SK-N-SH (cell line): ENCODE results near the gene FXYD5. TPM values are rescaled to one million over a fixed set of nuclear protein-coding genes. Genes with fewer than 3 reads are reported as not detected.
A peak's percentile ranks its signal among the peaks of the same experiment; 100 is the strongest.

ENCODE experiments used
- CTCF ChIA-PET: fragments of 300-600, 350-600 bp; formaldehyde crosslinking; extraction: SDS; loops from one replicate; lab custom pipeline; 2021; lab: Yijun Ruan, JAX
- POLR2A ChIA-PET: fragments of 350-600 bp; sonication (Branson Sonifier 250); formaldehyde crosslinking; extraction: SDS; loops from one replicate; lab custom pipeline; 2020; ENCODE audit warnings: antibody characterized with exemption, inconsistent platforms; lab: Yijun Ruan, JAX
- DNase-seq: peaks from one replicate; pipeline ENCODE4 v3.0.0; 2012
- H2AFZ ChIP-seq: fragments of 200-600 bp; sonication (generic); 2 replicates; pipeline ENCODE4 v1.8.1; 2016; ENCODE audit warnings: antibody characterized with exemption, mild to moderate bottlenecking, low read depth
- H3F3A ChIP-seq: fragments of 200-600 bp; sonication (generic); replicated peaks from 2 replicates; pipeline ENCODE3; 2016; ENCODE audit warnings: antibody characterized with exemption, mild to moderate bottlenecking; ENCODE audit not compliant: insufficient read depth
- H3K27ac ChIP-seq, 2 experiments: fragments of 200-500 bp in 1 of 2; fragments of 200-600 bp in 1 of 2; sonication (Bioruptor generic) in 1 of 2; sonication (generic), shearing (Covaris generic) in 1 of 2; 2 replicates each; pipeline versions ENCODE4 v1.5.1 to v1.6.1; 2014 to 2016; ENCODE audit warnings: low read depth in 2 of 2, inconsistent platforms in 1 of 2, low read length in 1 of 2, mild to moderate bottlenecking in 1 of 2, mixed read lengths in 1 of 2
- H3K27me3 ChIP-seq: fragments of 200-600 bp; sonication (generic), shearing (Covaris generic); 2 replicates; pipeline ENCODE4 v1.6.1; 2016; ENCODE audit warnings: mixed run types; ENCODE audit not compliant: insufficient read depth
- H3K36me3 ChIP-seq, 2 experiments: fragments of 200-500 bp in 1 of 2; fragments of 200-600 bp in 1 of 2; sonication (Bioruptor generic) in 1 of 2; sonication (generic) in 1 of 2; replicated peaks in 1 of 2; 2 replicates each; pipeline versions ENCODE3 to v1.5.1; 2014 to 2016; ENCODE audit warnings: low read length in 1 of 2, mild to moderate bottlenecking in 1 of 2; ENCODE audit not compliant: insufficient read depth in 2 of 2, control insufficient read depth in 1 of 2
- H3K4me1 ChIP-seq, 2 experiments: fragments of 200-500 bp in 1 of 2; fragments of 200-600 bp in 1 of 2; sonication (Bioruptor generic) in 1 of 2; sonication (generic), shearing (Covaris generic) in 1 of 2; 2 replicates each; pipeline versions ENCODE4 v1.5.1 to v1.6.1; 2014 to 2016; ENCODE audit warnings: low read depth in 1 of 2, low read length in 1 of 2, mixed run types in 1 of 2; ENCODE audit not compliant: insufficient read depth in 2 of 2, control insufficient read depth in 1 of 2
- H3K4me2 ChIP-seq: fragments of 200-600 bp; sonication (generic), shearing (Covaris generic); 2 replicates; pipeline ENCODE4 v1.6.1; 2017; ENCODE audit warnings: mixed run types
- H3K4me3 ChIP-seq, 2 experiments: fragments of 200-500 bp in 1 of 2; fragments of 200-600 bp in 1 of 2; sonication (Bioruptor generic) in 1 of 2; sonication (generic), shearing (Covaris generic) in 1 of 2; 2 replicates each; pipeline versions ENCODE4 v1.5.1 to v1.8.1; 2014 to 2016; ENCODE audit warnings: low read depth in 2 of 2, inconsistent platforms in 1 of 2, low read length in 1 of 2, mild to moderate bottlenecking in 1 of 2, mixed read lengths in 1 of 2, moderate library complexity in 1 of 2
- H3K79me2 ChIP-seq: fragments of 200-600 bp; sonication (generic); 2 replicates; pipeline ENCODE4 v1.8.1; 2017; ENCODE audit warnings: mild to moderate bottlenecking; ENCODE audit not compliant: insufficient read depth
- H3K9ac ChIP-seq: fragments of 200-600 bp; sonication (generic); 2 replicates; pipeline ENCODE4 v1.6.1; 2017; ENCODE audit warnings: mixed run types
- H3K9me2 ChIP-seq: fragments of 200-600 bp; sonication (generic); 2 replicates; pipeline ENCODE4 v1.6.1; 2017; ENCODE audit warnings: mixed run types
- H3K9me3 ChIP-seq: fragments of 200-600 bp; sonication (generic); 2 replicates; pipeline ENCODE4 v1.6.1; 2017; ENCODE audit warnings: mixed run types, mild to moderate bottlenecking, moderate library complexity
- H4K20me1 ChIP-seq: fragments of 200-600 bp; sonication (generic); 2 replicates; pipeline ENCODE4 v1.6.1; 2017; ENCODE audit warnings: mild to moderate bottlenecking, mixed run types; ENCODE audit not compliant: insufficient read depth
- CHD2 ChIP-seq: fragments of 150-350 bp; IDR thresholded peaks from 2 replicates; pipeline ENCODE4 v1.6.1; 2018; ENCODE audit warnings: low read length; ENCODE audit not compliant: partially characterized antibody
- EZH2phosphoT487 ChIP-seq: fragments of 200-600 bp; sonication (generic); IDR thresholded peaks from 2 replicates; pipeline ENCODE4 v1.6.1; 2017; ENCODE audit warnings: low read depth, mixed run types, mild to moderate bottlenecking, antibody characterized with exemption, moderate library complexity, borderline replicate concordance
- FOXJ3 ChIP-seq: sonication (generic); formaldehyde crosslinking; IDR thresholded peaks from 2 replicates; pipeline ENCODE4 v1.5.1; 2020; ENCODE audit warnings: mild to moderate bottlenecking, missing genetic modification reagents
- GABPA ChIP-seq: IDR thresholded peaks from 2 replicates; pipeline ENCODE4 v1.4.0; 2012; ENCODE audit warnings: low read depth, mild to moderate bottlenecking
- JUND ChIP-seq: IDR thresholded peaks from 2 replicates; pipeline ENCODE4 v1.4.0; 2012
- MXI1 ChIP-seq: IDR thresholded peaks from 2 replicates; pipeline ENCODE4 v1.6.1; 2012; ENCODE audit warnings: mild to moderate bottlenecking, low read depth, low read length, improper control_type of control experiment
- POLR2AphosphoS5 ChIP-seq: IDR thresholded peaks from 2 replicates; pipeline ENCODE4 v1.6.1; 2012; ENCODE audit warnings: low read depth, low read length
- RAD21 ChIP-seq: IDR thresholded peaks from 2 replicates; pipeline ENCODE4 v1.6.1; 2012; ENCODE audit warnings: mild to moderate bottlenecking, low read length
- RCOR1 ChIP-seq: fragments of 150-350 bp; IDR thresholded peaks from 2 replicates; pipeline ENCODE4 v1.6.1; 2017; ENCODE audit warnings: antibody characterized with exemption, low read length
- RFX5 ChIP-seq: IDR thresholded peaks from 2 replicates; pipeline ENCODE4 v1.6.1; 2012; ENCODE audit warnings: mild to moderate bottlenecking, improper control_type of control experiment, low read length
- SIN3A ChIP-seq: IDR thresholded peaks from 2 replicates; pipeline ENCODE4 v1.6.1; 2012; ENCODE audit warnings: low read depth, mild to moderate bottlenecking, low read length, moderate library complexity, borderline replicate concordance
- SMC3 ChIP-seq: IDR thresholded peaks from 2 replicates; pipeline ENCODE4 v1.6.1; 2012; ENCODE audit warnings: low read depth, low read length, improper control_type of control experiment
- TAF1 ChIP-seq: IDR thresholded peaks from 2 replicates; pipeline ENCODE4 v1.6.1; 2012; ENCODE audit warnings: low read depth, mild to moderate bottlenecking, low read length, moderate library complexity, borderline replicate concordance
- TCF12 ChIP-seq: IDR thresholded peaks from 2 replicates; pipeline ENCODE4 v1.4.0; 2012
- YY1 ChIP-seq: IDR thresholded peaks from 2 replicates; pipeline ENCODE4 v1.4.0; 2012; ENCODE audit warnings: low read depth, mild to moderate bottlenecking
- WGBS: methylation state at CpG from one replicate; pipeline ENCODE4 v1.1.6; 2017; ENCODE audit warnings: low lambda C conversion rate; 5-methylcytosine and 5-hydroxymethylcytosine counted together
- polyA plus RNA-seq, 3 experiments: library from polyadenylated mRNA; depleted of rRNA; stranded (reverse); fragments of >200 nt; gene quantifications; 2 replicates each; pipeline ENCODE4 v1.2.3, GENCODE V29; 2012
- TF ChIP-seq, protein P1 (sequence below): fragments of 200-600 bp; sonication (generic); IDR thresholded peaks from 2 replicates; pipeline ENCODE4 v1.6.1; 2017; ENCODE audit warnings: antibody characterized with exemption, mild to moderate bottlenecking, moderate library complexity
- TF ChIP-seq, protein P2 (sequence below): IDR thresholded peaks from 2 replicates; pipeline ENCODE4 v1.4.0; 2012; ENCODE audit warnings: low read depth
- TF ChIP-seq, protein P3 (sequence below): IDR thresholded peaks from 2 replicates; pipeline ENCODE4 v1.4.0; 2012; ENCODE audit warnings: low read depth, borderline replicate concordance
- TF ChIP-seq, protein P4 (sequence below): fragments of 150-350 bp; IDR thresholded peaks from 2 replicates; pipeline ENCODE4 v1.6.1; 2016; ENCODE audit warnings: mild to moderate bottlenecking, low read depth, low read length
- TF ChIP-seq, protein P5 (sequence below): fragments of 150-350 bp; IDR thresholded peaks from 2 replicates; pipeline ENCODE4 v1.6.1; 2017; ENCODE audit warnings: antibody characterized with exemption, low read length, low read depth, borderline replicate concordance

FXYD5 gene
- polyA plus RNA-seq, 1 of the 3 experiments (the other 2 are of a cell fraction) = 195 TPM

DNA sequence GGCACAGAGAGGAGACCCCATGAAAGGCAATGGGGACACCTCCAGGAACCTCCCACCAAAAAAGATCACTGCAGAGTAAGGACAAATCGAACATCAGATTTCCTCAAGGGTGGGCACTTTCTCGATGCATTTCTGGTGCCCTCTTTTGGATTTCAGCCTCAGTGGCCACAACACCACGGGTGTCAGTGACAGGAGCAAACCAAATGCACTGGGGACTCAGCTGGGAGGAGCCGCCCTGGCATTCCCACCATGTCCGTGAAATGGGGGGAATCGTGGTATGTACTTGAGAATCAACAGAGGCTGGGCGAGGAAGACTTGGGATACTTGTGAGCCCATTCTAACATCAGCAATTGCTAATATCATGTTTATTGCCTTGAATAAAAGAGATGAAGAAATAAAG, 57.7 kb downstream of the FXYD5 start:
- Histone ChIP-seq H3K36me3 (no peaks in the 10 kb centered on the region), H3K4me2 (no peak overlapping the region), H3K9ac (no peak overlapping the region), H4K20me1 (no peaks in the 10 kb centered on the region), H3K4me3 (no peak overlapping the region), H3F3A (no peaks in the 10 kb centered on the region), H3K9me3 (no peaks in the 10 kb centered on the region), H2AFZ (no peak overlapping the region), H3K4me1 (peaks cover 8 to 9% of the 10 kb centered on the region in 2 experiments; a peak in 2 of 4 replicates)
- CTCF ChIA-PET = interaction anchor here (1.4 kb wide), 1 partner anchor 70 kb away, joined by 5 read pairs; no protein-coding TSS in a partner anchor
- no peak for DNase-seq
- 46% methylated on average over 7 of the region's 7 CpGs for WGBS
- no peak for TF ChIP-seq TAF1
- no peak for TF ChIP-seq POLR2AphosphoS5
- no peak for TF ChIP-seq GABPA
- no peak for TF ChIP-seq SMC3
- no peak for TF ChIP-seq TCF12
- TF ChIP-seq, protein P1, sequence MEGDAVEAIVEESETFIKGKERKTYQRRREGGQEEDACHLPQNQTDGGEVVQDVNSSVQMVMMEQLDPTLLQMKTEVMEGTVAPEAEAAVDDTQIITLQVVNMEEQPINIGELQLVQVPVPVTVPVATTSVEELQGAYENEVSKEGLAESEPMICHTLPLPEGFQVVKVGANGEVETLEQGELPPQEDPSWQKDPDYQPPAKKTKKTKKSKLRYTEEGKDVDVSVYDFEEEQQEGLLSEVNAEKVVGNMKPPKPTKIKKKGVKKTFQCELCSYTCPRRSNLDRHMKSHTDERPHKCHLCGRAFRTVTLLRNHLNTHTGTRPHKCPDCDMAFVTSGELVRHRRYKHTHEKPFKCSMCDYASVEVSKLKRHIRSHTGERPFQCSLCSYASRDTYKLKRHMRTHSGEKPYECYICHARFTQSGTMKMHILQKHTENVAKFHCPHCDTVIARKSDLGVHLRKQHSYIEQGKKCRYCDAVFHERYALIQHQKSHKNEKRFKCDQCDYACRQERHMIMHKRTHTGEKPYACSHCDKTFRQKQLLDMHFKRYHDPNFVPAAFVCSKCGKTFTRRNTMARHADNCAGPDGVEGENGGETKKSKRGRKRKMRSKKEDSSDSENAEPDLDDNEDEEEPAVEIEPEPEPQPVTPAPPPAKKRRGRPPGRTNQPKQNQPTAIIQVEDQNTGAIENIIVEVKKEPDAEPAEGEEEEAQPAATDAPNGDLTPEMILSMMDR = no peak
- TF ChIP-seq, protein P2, sequence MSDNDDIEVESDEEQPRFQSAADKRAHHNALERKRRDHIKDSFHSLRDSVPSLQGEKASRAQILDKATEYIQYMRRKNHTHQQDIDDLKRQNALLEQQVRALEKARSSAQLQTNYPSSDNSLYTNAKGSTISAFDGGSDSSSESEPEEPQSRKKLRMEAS = no peak
- no peak for TF ChIP-seq RCOR1
- TF ChIP-seq, protein P3, sequence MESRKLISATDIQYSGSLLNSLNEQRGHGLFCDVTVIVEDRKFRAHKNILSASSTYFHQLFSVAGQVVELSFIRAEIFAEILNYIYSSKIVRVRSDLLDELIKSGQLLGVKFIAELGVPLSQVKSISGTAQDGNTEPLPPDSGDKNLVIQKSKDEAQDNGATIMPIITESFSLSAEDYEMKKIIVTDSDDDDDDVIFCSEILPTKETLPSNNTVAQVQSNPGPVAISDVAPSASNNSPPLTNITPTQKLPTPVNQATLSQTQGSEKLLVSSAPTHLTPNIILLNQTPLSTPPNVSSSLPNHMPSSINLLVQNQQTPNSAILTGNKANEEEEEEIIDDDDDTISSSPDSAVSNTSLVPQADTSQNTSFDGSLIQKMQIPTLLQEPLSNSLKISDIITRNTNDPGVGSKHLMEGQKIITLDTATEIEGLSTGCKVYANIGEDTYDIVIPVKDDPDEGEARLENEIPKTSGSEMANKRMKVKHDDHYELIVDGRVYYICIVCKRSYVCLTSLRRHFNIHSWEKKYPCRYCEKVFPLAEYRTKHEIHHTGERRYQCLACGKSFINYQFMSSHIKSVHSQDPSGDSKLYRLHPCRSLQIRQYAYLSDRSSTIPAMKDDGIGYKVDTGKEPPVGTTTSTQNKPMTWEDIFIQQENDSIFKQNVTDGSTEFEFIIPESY = no peak
- TF ChIP-seq, all 33 proteins: peak for 0
- Histone ChIP-seq H3K27me3 (peaks cover 7% of the 10 kb centered on the region; the same call in 1 of the 2 replicates), H3K79me2 (no peaks in the 10 kb centered on the region), H3K27ac (no peak overlapping the region), H3K9me2 (no peaks in the 10 kb centered on the region)
- POLR2A ChIA-PET = no interaction called here

DNA sequence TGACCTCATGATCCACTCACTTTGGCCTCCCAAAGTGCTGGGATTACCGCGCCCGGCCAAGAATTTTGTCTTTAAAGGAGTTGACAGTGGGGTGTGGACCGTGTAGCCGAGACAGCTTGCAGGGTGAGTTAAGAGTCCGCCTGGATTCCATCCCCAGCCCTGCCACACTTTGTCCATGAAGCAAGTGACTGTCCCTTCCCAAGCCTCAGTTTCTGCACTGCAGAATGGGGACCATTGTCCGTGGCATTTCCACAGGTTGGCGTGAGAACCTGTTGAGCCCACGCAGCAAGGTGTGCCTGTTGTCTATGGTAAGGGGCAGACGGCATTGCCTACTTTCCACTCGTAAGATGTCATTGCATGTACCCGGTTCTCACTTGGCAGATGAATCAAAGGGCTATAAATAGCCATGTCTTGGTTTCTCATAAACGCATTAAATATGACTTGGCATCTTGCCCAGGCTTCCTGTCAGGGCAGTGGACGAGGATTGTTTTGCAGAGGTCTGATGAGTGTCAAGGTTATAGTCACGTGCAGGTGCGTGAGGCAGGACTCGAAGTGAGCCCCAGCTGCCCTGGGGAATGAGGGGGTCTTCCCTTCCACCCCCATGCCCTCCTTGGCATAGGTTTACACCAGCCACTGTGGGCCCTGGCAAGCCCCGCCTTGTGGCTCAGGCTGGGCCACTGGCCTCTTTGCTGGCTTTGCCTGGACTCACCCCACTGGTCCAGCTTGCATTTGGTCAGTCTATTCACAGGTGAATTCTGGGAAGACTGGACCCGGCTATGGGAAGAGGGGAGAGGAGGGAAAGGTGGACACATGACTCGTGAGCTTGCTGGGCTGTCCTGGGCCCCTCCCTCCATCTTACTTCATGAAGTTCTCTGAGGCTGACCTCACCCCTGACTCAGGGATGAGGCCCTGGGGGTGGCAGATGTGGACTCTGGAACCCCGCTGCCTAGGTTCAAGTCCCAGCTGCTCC, 59.4 kb downstream of the FXYD5 start:
- Histone ChIP-seq H3K27me3 (peaks cover 7% of the 10 kb centered on the region; the same call in 1 of the 2 replicates), H3K79me2 (no peaks in the 10 kb centered on the region), H4K20me1 (no peaks in the 10 kb centered on the region), H3K9ac (no peak overlapping the region), H3K36me3 (no peaks in the 10 kb centered on the region), H3K4me2 (peak overlapping the region; percentile 62), H3K9me2 (no peaks in the 10 kb centered on the region), H3K4me3 (no peak overlapping the region), H3K27ac (no peak overlapping the region), H3K4me1 (peaks cover 8 to 9% of the 10 kb centered on the region in 2 experiments; a peak in 2 of 4 replicates), H3F3A (no peaks in the 10 kb centered on the region), H3K9me3 (no peaks in the 10 kb centered on the region), H2AFZ (no peak overlapping the region)
- peak; percentile 72 for DNase-seq
- CTCF ChIA-PET = no interaction called here
- WGBS = 6% methylated on average over 20 of the region's 21 CpGs
- POLR2A ChIA-PET = no interaction called here
- no peak for TF ChIP-seq FOXJ3
- TF ChIP-seq, protein P4, sequence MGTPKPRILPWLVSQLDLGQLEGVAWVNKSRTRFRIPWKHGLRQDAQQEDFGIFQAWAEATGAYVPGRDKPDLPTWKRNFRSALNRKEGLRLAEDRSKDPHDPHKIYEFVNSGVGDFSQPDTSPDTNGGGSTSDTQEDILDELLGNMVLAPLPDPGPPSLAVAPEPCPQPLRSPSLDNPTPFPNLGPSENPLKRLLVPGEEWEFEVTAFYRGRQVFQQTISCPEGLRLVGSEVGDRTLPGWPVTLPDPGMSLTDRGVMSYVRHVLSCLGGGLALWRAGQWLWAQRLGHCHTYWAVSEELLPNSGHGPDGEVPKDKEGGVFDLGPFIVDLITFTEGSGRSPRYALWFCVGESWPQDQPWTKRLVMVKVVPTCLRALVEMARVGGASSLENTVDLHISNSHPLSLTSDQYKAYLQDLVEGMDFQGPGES = no peak
- TF ChIP-seq RAD21 = no peak
- TF ChIP-seq SIN3A = no peak; the same call in 1 of the 2 replicates
- no peak for TF ChIP-seq RFX5
- TF ChIP-seq, protein P5, sequence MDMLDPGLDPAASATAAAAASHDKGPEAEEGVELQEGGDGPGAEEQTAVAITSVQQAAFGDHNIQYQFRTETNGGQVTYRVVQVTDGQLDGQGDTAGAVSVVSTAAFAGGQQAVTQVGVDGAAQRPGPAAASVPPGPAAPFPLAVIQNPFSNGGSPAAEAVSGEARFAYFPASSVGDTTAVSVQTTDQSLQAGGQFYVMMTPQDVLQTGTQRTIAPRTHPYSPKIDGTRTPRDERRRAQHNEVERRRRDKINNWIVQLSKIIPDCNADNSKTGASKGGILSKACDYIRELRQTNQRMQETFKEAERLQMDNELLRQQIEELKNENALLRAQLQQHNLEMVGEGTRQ = no peak
- no peak for TF ChIP-seq GABPA
- TF ChIP-seq TCF12 = peak; percentile 68
- no peak for TF ChIP-seq EZH2phosphoT487
- TF ChIP-seq CHD2 = peak; percentile 21
- no peak for TF ChIP-seq YY1
- peak; percentile 46 for TF ChIP-seq MXI1
- TF ChIP-seq JUND = peak; percentile 18; the same call in 1 of the 2 replicates
- TF ChIP-seq, protein P2 = peak; percentile 80
